H1 (cell line): Measurements from ENCODE around the gene RTP2.

Experiments used
- CBX8 ChIP-seq: fragments of 300-800, 300-1000 bp; sonication (generic); IDR thresholded peaks from 2 replicates; pipeline ENCODE4 v1.7.1; 2016; ENCODE audit warnings: low read depth, low read length, borderline replicate concordance
- EGR1 ChIP-seq: IDR thresholded peaks from 2 replicates; pipeline ENCODE4 v1.6.1; 2011; ENCODE audit warnings: low read depth, low read length, borderline replicate concordance
- EZH2 ChIP-seq: fragments of 200-600 bp; sonication (generic); IDR thresholded peaks from 2 replicates; pipeline ENCODE4 v1.7.1; 2012; ENCODE audit warnings: low read depth, mild to moderate bottlenecking, moderate library complexity, low read length, inconsistent platforms; ENCODE audit not compliant: severe bottlenecking
- JUN ChIP-seq: IDR thresholded peaks from 2 replicates; pipeline ENCODE4 v1.6.1; 2011; ENCODE audit warnings: low read depth, mild to moderate bottlenecking, improper control_type of control experiment, low read length
- POLR2A ChIP-seq, 2 experiments: IDR thresholded peaks; 1 replicate in 1 of 2; 2 replicates in 1 of 2; pipeline ENCODE4 v1.6.1; 2011; ENCODE audit warnings: low read depth in 2 of 2, low read length in 2 of 2, mild to moderate bottlenecking in 2 of 2; ENCODE audit errors: control extremely low read depth in 1 of 2
- POLR2AphosphoS5 ChIP-seq: IDR thresholded peaks from 2 replicates; pipeline ENCODE4 v1.6.1; 2011; ENCODE audit warnings: low read depth, low read length
- RAD21 ChIP-seq, 2 experiments: IDR thresholded peaks in 1 of 2; conservative IDR thresholded peaks in 1 of 2; 2 replicates each; pipeline ENCODE4 v1.6.1; 2011; ENCODE audit warnings: low read depth in 2 of 2, low read length in 2 of 2, improper control_type of control experiment in 1 of 2, inconsistent platforms in 1 of 2, mild to moderate bottlenecking in 1 of 2, moderate library complexity in 1 of 2
- TAF1 ChIP-seq: IDR thresholded peaks from 2 replicates; pipeline ENCODE4 v1.6.1; 2011; ENCODE audit warnings: mild to moderate bottlenecking, low read depth, low read length
- TCF12 ChIP-seq: IDR thresholded peaks from 2 replicates; pipeline ENCODE4 v1.6.1; 2011; ENCODE audit warnings: low read depth, mild to moderate bottlenecking, low read length
- YY1 ChIP-seq: IDR thresholded peaks from 2 replicates; pipeline ENCODE4 v1.6.1; 2011; ENCODE audit warnings: low read depth, mild to moderate bottlenecking, low read length
- TF ChIP-seq, protein P1 (sequence below), 3 experiments: IDR thresholded peaks; 1 replicate in 2 of 3; 2 replicates in 1 of 3; pipeline versions ENCODE4 v1.5.1 to v1.6.1; 2011; ENCODE audit warnings: low read length in 3 of 3, mild to moderate bottlenecking in 3 of 3, inconsistent platforms in 2 of 3, low read depth in 1 of 3, moderate library complexity in 1 of 3; ENCODE audit not compliant: insufficient read depth in 1 of 3; ENCODE audit errors: control extremely low read depth in 1 of 3

GRCh38 chr3:187718802-187719201 is 16.4 kb upstream of the RTP2 start:
- no peak for TF ChIP-seq POLR2AphosphoS5
- TF ChIP-seq CBX8: no peak
- TF ChIP-seq RAD21 (IDR thresholded peaks at IDR 0.05 in 1 of 2, conservative IDR thresholded peaks at IDR 0.05 in 1 of 2; ENCODE audit: low read depth in 2 of 2, low read length in 2 of 2): no peak
- no peak for TF ChIP-seq EZH2
- TF ChIP-seq TAF1: no peak
- TF ChIP-seq POLR2A (IDR thresholded peaks at IDR 0.05; ENCODE audit: control extremely low read depth in 1 of 2, low read depth in 2 of 2, low read length in 2 of 2): no peak
- TF ChIP-seq YY1: no peak
- no peak for TF ChIP-seq TCF12
- TF ChIP-seq, protein P1, sequence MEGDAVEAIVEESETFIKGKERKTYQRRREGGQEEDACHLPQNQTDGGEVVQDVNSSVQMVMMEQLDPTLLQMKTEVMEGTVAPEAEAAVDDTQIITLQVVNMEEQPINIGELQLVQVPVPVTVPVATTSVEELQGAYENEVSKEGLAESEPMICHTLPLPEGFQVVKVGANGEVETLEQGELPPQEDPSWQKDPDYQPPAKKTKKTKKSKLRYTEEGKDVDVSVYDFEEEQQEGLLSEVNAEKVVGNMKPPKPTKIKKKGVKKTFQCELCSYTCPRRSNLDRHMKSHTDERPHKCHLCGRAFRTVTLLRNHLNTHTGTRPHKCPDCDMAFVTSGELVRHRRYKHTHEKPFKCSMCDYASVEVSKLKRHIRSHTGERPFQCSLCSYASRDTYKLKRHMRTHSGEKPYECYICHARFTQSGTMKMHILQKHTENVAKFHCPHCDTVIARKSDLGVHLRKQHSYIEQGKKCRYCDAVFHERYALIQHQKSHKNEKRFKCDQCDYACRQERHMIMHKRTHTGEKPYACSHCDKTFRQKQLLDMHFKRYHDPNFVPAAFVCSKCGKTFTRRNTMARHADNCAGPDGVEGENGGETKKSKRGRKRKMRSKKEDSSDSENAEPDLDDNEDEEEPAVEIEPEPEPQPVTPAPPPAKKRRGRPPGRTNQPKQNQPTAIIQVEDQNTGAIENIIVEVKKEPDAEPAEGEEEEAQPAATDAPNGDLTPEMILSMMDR (IDR thresholded peaks at IDR 0.05; ENCODE audit: control extremely low read depth in 1 of 3, insufficient read depth in 1 of 3, low read depth in 1 of 3, low read length in 3 of 3): no peak
- TF ChIP-seq JUN: no peak
- no peak for TF ChIP-seq EGR1
